Endothelial cell (in vitro differentiated cells): ENCODE measurements around the gene MYO1C. TPM values are rescaled to one million over a fixed set of nuclear protein-coding genes. Genes with fewer than 3 reads are reported as not detected.

Experiments
- DNase-seq: peaks from one replicate; pipeline ENCODE4 v3.0.0; 2021; ENCODE audit warnings: low spot score
- H3K27ac Mint-ChIP-seq: one replicate; pipeline ENCODE4 v1.8.0; 2021; ENCODE audit warnings: mixed read lengths, inconsistent platforms; ENCODE audit not compliant: unreplicated experiment
- H3K27me3 Mint-ChIP-seq: one replicate; pipeline ENCODE4 v1.8.0; 2021; ENCODE audit warnings: mild to moderate bottlenecking, moderate library complexity, mixed read lengths, inconsistent platforms; ENCODE audit not compliant: unreplicated experiment
- H3K36me3 Mint-ChIP-seq: one replicate; pipeline ENCODE4 v1.8.0; 2021; ENCODE audit warnings: mild to moderate bottlenecking, low read depth, mixed read lengths, inconsistent platforms; ENCODE audit not compliant: unreplicated experiment
- H3K4me1 Mint-ChIP-seq: one replicate; pipeline ENCODE4 v1.8.0; 2021; ENCODE audit warnings: mild to moderate bottlenecking, mixed read lengths, inconsistent platforms; ENCODE audit not compliant: unreplicated experiment
- H3K4me3 Mint-ChIP-seq: one replicate; pipeline ENCODE4 v1.8.0; 2021; ENCODE audit warnings: mild to moderate bottlenecking, mixed read lengths, inconsistent platforms; ENCODE audit not compliant: unreplicated experiment
- H3K9me3 Mint-ChIP-seq: one replicate; pipeline ENCODE4 v1.8.0; 2021; ENCODE audit warnings: mixed read lengths, inconsistent platforms; ENCODE audit not compliant: unreplicated experiment
- CTCF ChIP-seq: fragments of 200-600 bp; sonication (generic); IDR thresholded peaks from one replicate; pipeline ENCODE4 v1.5.0; 2021; ENCODE audit warnings: antibody characterized with exemption; ENCODE audit not compliant: unreplicated experiment
- total RNA-seq: library from RNA; stranded (reverse); fragmentation: NEBNext Ultra II Directional; extraction: Animal tissue kit (Norgen Biotek cat#: 25700); gene quantifications from one replicate; pipeline ENCODE4 v1.2.1, GENCODE V29; 2021; ENCODE audit not compliant: unreplicated experiment

MYO1C gene
- total RNA-seq, 1 donor from 2014 or later: 117 TPM

- no peaks in the 10 kb centered on the region for H3K9me3 Mint-ChIP-seq
- H3K27ac Mint-ChIP-seq: peak overlapping the region; percentile 61
- H3K27me3 Mint-ChIP-seq: peaks cover 7% of the 10 kb centered on the region
- DNase-seq: no peak
- peaks cover 45% of the 10 kb centered on the region for H3K36me3 Mint-ChIP-seq
- H3K4me1 Mint-ChIP-seq: peaks cover 31% of the 10 kb centered on the region
- peak overlapping the region; percentile 65 for H3K4me3 Mint-ChIP-seq
- TF ChIP-seq CTCF: no peak
Observed at GRCh38 chr17:1521086-1521640, 28.7 kb upstream of the MYO1C start.

- Mint-ChIP-seq H3K4me3 (peak overlapping the region; percentile 6), H3K4me1 (peaks cover 41% of the 10 kb centered on the region), H3K36me3 (peaks cover 48% of the 10 kb centered on the region), H3K27me3 (peaks cover 4% of the 10 kb centered on the region), H3K27ac (peak overlapping the region; percentile 84), H3K9me3 (no peaks in the 10 kb centered on the region)
- no peak for DNase-seq
- no peak for TF ChIP-seq CTCF
Observed at GRCh38 chr17:1519678-1520077, 27.2 kb upstream of the MYO1C start.

GRCh38 chr17:1518410-1518809 lies 25.9 kb upstream of the MYO1C start:
- Mint-ChIP-seq H3K9me3 (no peaks in the 10 kb centered on the region), H3K4me1 (peaks cover 45% of the 10 kb centered on the region), H3K27me3 (peaks cover 4% of the 10 kb centered on the region), H3K27ac (peak overlapping the region; percentile 42), H3K36me3 (peaks cover 52% of the 10 kb centered on the region), H3K4me3 (peak overlapping the region; percentile 84)
- no peak for DNase-seq
- TF ChIP-seq CTCF: no peak

GRCh38 chr17:1516388-1517161 lies 24.1 kb upstream of the MYO1C start, which contains the start of gene INPP5K:
TSS of gene INPP5K (minus strand) at chr17:1516612. CDS start at chr17:1516499, 113 bp downstream.
- Mint-ChIP-seq H3K27me3 (peaks cover 4% of the 10 kb centered on the region), H3K9me3 (no peaks in the 10 kb centered on the region), H3K27ac (peak within 1 kb of the TSS; percentile 87), H3K4me1 (peaks cover 45% of the 10 kb centered on the region), H3K4me3 (peak within 1 kb of the TSS; percentile 92), H3K36me3 (peaks cover 44% of the 10 kb centered on the region)
- DNase-seq: peak; percentile 93
- TF ChIP-seq CTCF: no peak
